ENCODE measurements around the gene ADAMTS2.
A peak's percentile ranks its signal among the peaks of the same experiment; 100 is the strongest.

ADAMTS2 gene

GRCh38 chr5:179243333-179243732 lies 101.9 kb downstream of the ADAMTS2 start:
- DNase-seq: no peak

- no peak for DNase-seq
These were observed 102.6 kb downstream of the ADAMTS2 start for GRCh38 chr5:179242676-179243075.

DNA sequence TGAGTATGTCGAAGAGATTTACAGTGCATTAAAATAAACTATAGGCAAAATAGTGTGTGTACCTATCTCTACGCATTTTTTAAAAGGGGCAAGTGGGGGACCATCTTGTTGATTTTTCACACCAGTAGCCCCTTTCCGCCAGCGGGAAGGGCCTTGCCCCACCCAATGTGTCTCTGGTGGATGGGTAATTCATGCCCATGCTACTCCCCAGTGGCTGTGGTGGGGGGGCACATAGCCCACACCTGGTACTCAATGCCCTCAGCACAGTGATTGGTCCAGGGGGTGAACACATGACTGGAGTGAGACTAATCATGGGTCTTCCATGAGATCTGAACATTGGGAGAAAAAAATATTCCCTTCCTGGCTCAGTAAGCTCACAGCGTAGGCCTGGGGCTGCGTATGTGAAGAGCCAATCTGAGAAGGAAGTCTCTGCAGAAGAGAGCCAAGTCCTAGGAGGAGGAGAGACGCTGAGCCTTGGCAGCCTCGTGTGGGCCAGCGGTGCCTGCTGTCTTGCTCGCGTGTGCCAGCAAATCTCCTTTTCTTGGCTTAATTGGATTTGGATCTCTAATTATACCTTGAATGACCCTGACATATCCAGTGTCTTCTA lies 103.4 kb downstream of the ADAMTS2 start:
- no peak for DNase-seq

GRCh38 chr5:179241175-179241574 lies 104.1 kb downstream of the ADAMTS2 start:
- peak; percentile 17 for DNase-seq

DNA sequence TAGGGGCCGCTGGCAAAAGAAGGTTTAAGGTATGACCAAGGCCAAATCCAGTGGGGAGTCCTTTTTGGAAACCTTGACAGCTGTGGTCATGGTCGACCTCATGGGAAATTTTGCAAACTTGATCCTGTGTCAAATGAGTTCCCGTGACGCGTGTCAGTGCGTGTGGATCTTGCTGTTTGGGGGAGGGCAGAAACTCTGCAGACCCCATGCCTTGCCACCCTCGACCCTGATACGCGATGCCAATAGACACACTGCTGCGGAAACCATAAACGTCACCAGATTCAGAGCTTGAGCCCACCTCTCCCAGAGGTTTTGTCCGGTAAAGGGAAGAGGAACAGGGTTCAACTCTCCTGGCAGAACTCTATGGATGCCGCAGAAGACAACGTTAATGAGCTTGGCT lies 104.7 kb downstream of the ADAMTS2 start:
- peak; percentile 7 for DNase-seq

DNA sequence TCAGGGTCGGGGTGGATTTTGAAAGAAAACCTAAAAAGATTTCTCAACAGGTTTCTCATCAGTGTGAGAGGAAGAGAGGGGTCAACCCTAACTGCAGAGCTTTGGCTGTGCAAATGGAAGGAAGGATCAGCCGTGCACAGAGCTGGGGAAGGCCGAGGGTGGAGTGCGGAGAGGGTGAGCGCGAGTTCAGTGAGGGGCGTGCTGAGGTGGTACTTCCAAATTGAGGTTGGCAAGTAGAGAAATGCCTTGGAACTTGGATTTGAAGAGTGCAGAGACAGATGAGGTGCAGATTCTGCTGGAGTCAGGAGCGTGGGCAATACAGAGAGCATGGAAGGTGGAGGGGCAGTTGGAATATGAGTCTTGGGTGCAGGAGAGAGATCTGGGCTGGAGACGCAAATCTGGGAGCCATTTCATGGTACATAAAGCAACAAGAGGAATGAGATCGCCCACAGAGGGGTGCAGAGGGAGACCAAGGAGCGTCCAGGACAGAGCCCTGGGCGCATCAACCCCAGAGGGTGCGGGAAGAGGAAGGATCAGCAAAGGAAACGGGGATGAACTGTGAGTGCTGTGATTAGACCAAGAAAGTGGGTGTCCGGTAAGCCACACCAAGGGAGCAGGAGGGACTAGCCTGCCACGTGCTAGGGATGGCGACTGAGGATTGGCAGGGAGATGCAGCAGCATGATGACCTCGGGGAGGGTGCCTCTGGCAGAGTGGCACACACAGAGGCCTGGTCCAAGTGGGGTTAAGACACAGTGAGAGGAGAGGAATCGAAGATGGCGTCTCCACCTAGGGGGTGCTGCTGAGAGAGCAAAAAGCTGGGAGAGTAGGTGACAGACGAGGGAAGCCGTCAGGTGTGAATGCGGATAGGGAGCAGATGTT lies 105.8 kb downstream of the ADAMTS2 start:
- no peak for DNase-seq

- DNase-seq: no peak
These were observed 106.7 kb downstream of the ADAMTS2 start for GRCh38 chr5:179238628-179238970.

DNA sequence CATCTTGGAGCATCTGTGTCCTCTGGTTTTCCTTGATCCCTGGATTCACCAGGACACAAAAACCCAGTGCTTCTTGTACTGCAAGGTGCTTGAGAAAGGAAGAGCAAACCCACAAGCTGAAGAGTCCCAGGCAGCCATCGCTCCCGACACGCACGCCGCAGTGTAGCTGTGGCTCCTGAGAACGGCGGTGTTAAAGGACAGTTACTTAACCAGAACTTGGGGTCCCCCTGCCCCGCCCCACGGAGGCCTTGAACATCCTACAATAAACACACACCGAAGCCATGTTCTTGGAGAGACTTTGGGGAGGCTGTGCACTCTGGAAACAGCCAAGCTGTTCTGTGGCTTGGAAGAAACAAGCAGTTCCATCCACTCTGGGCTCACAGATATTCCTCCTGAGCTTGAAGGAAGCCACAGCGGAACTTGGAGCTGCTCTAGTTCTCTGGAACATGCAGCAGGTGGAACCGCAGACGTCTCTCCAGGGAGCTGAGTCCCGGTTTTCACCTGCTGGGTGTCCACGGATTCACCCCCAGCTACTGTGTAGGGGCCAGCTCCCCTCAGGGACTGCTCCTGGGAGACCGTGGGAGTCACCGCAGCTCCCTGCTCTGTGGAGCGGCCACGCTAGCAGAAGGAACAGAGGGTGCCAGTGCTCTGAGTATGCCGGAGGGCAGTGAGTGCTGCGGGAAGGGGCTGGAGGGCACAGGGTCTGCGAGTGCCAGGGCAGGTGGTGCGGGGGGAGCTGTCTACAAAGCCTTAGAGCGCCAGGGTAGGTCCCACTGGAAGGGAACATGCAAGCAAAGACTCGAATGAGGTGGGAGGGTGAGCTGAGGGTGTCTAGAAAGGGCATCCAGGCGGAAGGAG lies 107.3 kb downstream of the ADAMTS2 start:
- no peak for DNase-seq

DNA sequence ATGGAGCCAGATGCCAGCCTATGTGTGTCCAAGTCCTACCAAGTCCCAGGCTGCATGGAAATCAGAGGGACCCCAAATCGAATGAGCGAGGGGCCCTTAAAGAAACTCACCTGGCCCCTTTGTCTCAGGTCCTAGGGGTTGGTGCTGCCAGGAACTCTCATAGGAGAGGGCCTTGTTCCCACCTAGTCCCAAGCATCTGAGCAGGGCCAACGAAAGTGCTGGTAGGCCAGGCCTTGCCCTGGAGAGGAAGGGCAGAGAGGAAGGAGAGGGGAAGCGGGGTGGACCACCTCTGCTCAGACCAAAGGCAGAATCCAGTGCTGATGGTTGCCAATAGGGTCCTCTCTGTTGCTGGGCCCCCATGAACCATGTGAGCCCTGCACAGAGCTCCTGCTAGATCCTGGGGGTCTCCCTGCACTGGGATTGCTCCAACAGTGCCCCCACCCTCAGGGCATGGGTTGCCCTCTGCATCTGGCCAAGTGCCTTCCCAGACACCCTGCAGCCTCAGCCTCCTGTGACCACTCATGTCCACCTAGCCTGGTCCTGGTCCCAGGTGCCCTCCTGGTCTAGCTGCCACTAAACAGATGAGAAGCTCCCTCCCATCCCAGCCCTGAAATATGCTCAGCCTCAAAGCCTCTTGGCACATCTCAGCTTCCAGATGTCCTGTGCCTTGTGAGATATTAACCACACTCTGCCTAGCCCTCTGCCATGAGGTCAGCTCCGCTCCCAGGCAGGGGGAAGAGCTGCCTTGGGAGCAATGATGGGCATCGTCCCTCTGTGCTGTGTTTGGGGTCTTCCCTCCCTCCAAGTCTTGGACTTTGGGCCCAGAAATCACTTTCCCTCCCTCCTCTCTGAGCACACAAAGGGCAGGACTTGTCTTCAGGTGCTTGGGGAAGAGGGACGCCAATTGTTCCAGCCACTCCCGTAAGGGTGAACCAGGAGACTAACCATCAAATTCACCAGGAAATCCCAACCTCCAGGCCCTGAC lies 109.6 kb downstream of the ADAMTS2 start:
- no peak for DNase-seq

DNA sequence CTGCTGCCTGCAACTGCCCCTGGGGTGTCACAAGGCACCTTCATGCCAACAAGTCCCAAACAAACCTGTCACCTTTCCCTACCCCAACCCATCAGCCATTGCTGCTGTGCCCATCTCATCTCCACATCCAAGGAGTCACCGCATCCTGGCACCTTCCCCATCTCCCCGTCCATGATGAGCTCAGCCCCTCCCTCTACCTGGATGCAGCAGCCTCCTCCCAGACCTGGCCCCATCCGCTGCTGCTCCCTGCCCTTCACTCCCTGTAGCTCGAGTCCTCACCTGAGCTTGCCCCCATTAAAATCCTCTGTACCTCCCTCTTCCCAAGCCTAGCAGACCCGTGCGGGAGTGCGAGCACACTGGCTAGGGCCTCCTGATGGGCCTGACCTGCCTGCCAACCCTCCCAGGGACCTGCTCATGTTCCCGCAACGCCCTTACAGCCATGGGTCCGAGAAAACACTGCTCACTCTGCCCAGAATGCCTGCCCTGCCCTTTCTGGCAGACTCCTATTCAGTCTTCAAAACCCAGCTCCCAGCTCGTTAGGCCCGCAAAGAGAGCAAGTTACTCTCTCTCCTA lies 110.6 kb downstream of the ADAMTS2 start:
- DNase-seq: no peak

DNA sequence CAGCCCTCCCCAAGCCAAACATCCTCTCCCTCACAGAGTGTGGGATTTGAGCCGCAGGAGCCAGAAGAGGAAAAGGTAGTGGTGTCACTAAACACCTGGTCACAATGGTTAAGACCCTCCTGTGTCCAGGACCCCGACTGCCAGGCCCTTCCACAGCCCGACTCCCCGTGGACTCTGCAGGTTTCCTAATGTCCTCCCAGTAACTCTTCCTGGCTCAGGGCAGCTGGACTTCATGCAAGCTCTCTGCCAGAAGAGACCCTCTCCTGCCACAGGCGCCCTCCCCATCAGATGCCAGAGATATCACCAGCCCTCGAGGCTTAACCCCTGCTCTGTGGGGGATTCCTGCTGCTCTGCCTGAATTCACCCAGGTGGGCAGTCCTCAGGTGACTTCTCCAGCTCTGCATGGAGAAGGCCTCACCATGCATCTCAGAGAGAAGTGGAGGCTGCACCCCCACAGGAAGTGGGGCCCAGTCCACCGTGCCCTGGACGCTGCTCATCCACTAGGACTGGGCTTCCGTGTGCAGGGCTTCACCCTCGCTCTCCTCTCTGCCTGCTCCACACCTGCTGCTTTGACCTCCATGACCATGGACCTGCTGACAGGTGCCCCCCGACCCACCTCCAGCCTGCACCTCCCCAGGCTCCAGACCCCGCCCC lies 111.2 kb downstream of the ADAMTS2 start:
- DNase-seq: no peak

DNA sequence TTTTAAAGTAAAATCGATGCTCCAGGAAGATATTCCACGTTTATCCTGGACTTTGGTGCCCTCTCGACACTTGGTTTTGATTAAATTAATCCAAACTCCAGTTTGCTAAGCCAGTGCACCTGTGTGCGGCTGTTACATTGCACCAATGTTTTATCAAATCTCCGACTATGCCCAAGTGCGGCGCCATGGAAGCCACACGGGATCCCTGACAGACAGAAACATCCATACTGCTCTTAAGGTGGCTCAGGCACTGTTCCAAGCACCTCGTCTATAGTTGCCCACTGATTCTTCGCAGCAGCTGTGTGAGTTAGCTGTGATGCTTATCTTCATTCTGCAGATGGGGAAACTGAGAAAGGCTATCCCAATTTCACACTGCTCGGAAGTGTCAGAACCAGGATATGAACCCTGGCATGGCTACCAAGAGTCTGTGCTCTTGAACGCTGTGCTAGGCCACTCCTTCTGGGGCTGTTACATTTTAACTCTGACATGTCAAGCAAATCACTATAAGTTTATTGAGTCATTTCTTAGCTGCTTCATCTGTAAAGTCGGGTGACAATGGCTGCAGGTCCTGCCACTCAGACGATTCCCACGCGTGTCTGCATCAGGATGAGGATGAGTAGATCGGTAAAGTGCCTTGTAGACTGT lies 113.0 kb downstream of the ADAMTS2 start:
- DNase-seq: no peak

DNA sequence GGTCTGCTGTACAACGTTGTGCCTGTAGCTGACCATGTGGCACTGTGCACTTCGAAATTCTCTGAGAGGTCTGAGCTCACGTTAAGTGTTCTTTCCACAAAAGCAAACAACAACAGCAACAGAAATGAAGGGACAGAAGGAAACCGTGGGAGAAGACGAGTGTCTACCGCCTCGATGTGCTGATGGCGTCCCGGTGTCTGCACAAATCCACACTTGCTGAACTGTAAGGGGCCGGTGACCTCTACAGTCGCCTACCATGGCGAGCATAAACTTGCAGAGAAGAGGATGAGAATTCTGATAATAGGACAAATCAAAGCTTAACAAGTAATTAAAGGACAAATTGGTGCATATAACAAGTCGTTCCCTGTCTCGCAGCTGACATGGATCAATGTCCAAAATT lies 114.0 kb downstream of the ADAMTS2 start:
- no peak for DNase-seq

DNA sequence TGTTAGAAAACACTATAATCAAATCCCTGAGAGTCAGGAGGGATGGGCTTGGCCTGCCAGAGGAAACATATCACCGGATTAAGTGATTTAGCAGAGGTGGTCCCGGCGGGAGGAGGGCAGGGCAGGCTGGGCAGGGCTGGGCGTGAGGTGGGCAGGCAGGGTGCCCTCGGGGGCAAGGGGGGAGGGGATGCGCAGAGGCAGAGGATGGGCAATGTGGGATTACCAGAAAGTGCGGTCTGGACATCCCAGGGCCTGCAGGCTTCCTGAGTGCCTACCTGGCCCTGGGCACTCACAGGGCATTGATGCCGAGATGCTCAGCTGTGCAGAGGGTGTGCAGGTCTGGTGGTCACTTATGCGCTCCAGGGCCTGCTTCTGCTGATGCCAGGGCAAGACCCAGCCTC lies 115.2 kb downstream of the ADAMTS2 start:
- no peak for DNase-seq

- DNase-seq: no peak
These were observed 115.9 kb downstream of the ADAMTS2 start for GRCh38 chr5:179229331-179229831.

- no peak for DNase-seq
These were observed 116.7 kb downstream of the ADAMTS2 start for GRCh38 chr5:179228341-179229121.

- no peak for DNase-seq
These were observed 117.5 kb downstream of the ADAMTS2 start for GRCh38 chr5:179227580-179228311.

- no peak for DNase-seq
These were observed 118.1 kb downstream of the ADAMTS2 start for GRCh38 chr5:179227229-179227579.

DNA sequence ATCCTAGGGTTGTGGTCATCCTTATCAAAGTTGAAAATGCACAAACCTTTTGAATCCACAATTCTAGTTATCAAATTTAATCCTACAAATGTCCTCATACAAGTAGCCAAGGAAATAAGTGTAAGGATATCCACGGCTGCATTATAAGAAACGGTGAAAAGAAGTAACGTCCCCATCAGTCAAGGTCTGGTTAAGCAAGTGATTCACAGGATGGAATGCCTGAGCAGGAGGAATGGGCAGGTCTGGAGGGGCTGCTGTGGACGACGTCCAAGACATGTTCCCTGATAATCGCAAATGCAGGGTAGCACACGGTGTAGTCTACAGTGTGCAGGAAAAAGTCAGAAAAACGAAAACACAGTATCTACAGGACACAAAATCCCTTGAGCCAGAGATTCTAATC lies 118.6 kb downstream of the ADAMTS2 start:
- DNase-seq: no peak

Measured in activated CD4-positive, CD25-positive, alpha-beta regulatory T cell treated with anti-CD3 and anti-CD28 coated beads, Interleukin-2, amount 50 U/mL, for 72 hours (primary cell).